Fibroblast of lung (primary cell): ENCODE measurements around the gene ERBB3. TPM values are rescaled to one million over a fixed set of nuclear protein-coding genes. Genes with fewer than 3 reads are reported as not detected.

Source experiments
- DNase-seq, 2 donors: peaks; one replicate each; pipeline versions ENCODE4 v3.0.0 to v3.0.0-alpha.2; 2010; ENCODE audit warnings: low read depth in 2 of 2
- H2AFZ ChIP-seq: 2 replicates; pipeline ENCODE4 v1.5.1; 2012; ENCODE audit warnings: low read length, control low read depth, inconsistent platforms
- H3K27ac ChIP-seq: 2 replicates; pipeline ENCODE4 v1.5.1; 2011; ENCODE audit warnings: low read length, control low read depth; ENCODE audit not compliant: insufficient read depth
- H3K27me3 ChIP-seq: 2 replicates; pipeline ENCODE4 v1.5.1; 2011; ENCODE audit warnings: mild to moderate bottlenecking, low read length; ENCODE audit not compliant: control insufficient read depth, insufficient read depth
- H3K36me3 ChIP-seq: 2 replicates; pipeline ENCODE4 v1.5.1; 2011; ENCODE audit warnings: low read length; ENCODE audit not compliant: control insufficient read depth, insufficient read depth
- H3K4me1 ChIP-seq: 2 replicates; pipeline ENCODE4 v1.5.1; 2011; ENCODE audit warnings: low read length; ENCODE audit not compliant: control insufficient read depth, insufficient read depth; ENCODE audit errors: extremely low read depth
- H3K4me2 ChIP-seq: 2 replicates; pipeline ENCODE4 v1.5.1; 2011; ENCODE audit warnings: low read length, control low read depth; ENCODE audit not compliant: insufficient read depth; ENCODE audit errors: extremely low read depth
- H3K4me3 ChIP-seq, 4 experiments: fragments of 200-600 bp in 1 of 4; sonication (generic) in 1 of 4; replicated peaks in 1 of 4; 2 replicates each; pipeline ENCODE4 v1.5.1; 2011 to 2016; ENCODE audit warnings: low read length in 4 of 4, low read depth in 3 of 4, mild to moderate bottlenecking in 3 of 4, control low read depth in 2 of 4, inconsistent platforms in 1 of 4, mixed read lengths in 1 of 4; ENCODE audit not compliant: insufficient read depth in 1 of 4; ENCODE audit errors: control extremely low read depth in 1 of 4
- H3K79me2 ChIP-seq: 2 replicates; pipeline ENCODE4 v1.5.1; 2012; ENCODE audit warnings: mild to moderate bottlenecking, low read length, inconsistent platforms; ENCODE audit not compliant: control insufficient read depth, insufficient read depth
- H3K9ac ChIP-seq: 2 replicates; pipeline ENCODE4 v1.5.1; 2011; ENCODE audit warnings: mild to moderate bottlenecking, low read length, control low read depth; ENCODE audit not compliant: insufficient read depth
- H3K9me3 ChIP-seq: 2 replicates; pipeline ENCODE4 v1.5.1; 2012; ENCODE audit warnings: low read depth, low read length; ENCODE audit not compliant: control insufficient read depth, insufficient read depth
- H4K20me1 ChIP-seq: 2 replicates; pipeline ENCODE4 v1.5.1; 2011; ENCODE audit warnings: low read length; ENCODE audit not compliant: control insufficient read depth, insufficient read depth; ENCODE audit errors: extremely low read depth
- EZH2 ChIP-seq: IDR thresholded peaks from 2 replicates; pipeline ENCODE4 v1.5.1; 2012; ENCODE audit warnings: low read length, control low read depth, mild to moderate bottlenecking; ENCODE audit errors: missing control alignments
- polyA plus RNA-seq, 2 donors: library from polyadenylated mRNA; depleted of rRNA in 1 of 2; stranded (reverse) in 1 of 2; unstranded in 1 of 2; fragments of >200 nt; gene quantifications; 2 replicates each; pipeline ENCODE4 v1.2.1, GENCODE V29; 2011 to 2012; ENCODE audit warnings: missing spikeins in 1 of 2
- total RNA-seq: library from RNA; depleted of rRNA; stranded (reverse); fragments of >200 nt; gene quantifications from 2 replicates; pipeline ENCODE4 v1.2.1, GENCODE V29; 2014
- TF ChIP-seq, protein P1 (sequence below), 2 donors: IDR thresholded peaks in 1 of 2; conservative IDR thresholded peaks in 1 of 2; 1 replicate in 1 of 2; 2 replicates in 1 of 2; pipeline ENCODE4 v1.5.1; 2011 to 2012; ENCODE audit warnings: low read length in 2 of 2, control low read depth in 1 of 2, inconsistent platforms in 1 of 2, low read depth in 1 of 2, mild to moderate bottlenecking in 1 of 2

ERBB3 gene
- total and polyA plus RNA-seq, 2 donors (not counting 1 experiment from before 2014, with no cell fraction given), result 0.66 to 0.92 TPM

DNA sequence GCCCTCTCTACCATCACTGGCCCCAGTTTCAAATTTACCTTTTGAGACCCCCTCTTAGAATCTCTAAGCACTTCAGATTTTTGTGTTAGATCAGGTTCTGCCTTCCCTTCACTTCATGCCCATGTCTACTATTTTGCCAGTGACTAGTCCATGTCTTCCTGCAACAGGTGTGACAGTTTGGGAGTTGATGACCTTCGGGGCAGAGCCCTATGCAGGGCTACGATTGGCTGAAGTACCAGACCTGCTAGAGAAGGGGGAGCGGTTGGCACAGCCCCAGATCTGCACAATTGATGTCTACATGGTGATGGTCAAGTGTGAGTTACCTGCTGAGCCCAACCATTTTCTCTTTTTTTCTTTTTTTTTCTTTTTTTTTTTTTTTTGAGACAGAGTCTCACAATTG is 18.6 kb downstream of the ERBB3 start:
- H4K20me1 ChIP-seq, result no peaks in the 10 kb centered on the region
- no peak overlapping the region for H2AFZ ChIP-seq
- no peak overlapping the region for H3K27ac ChIP-seq
- H3K4me3 ChIP-seq, result no peak overlapping the region
- no peaks in the 10 kb centered on the region for H3K79me2 ChIP-seq
- no peak overlapping the region for H3K9ac ChIP-seq
- peaks cover 27% of the 10 kb centered on the region for H3K27me3 ChIP-seq
- no peaks in the 10 kb centered on the region for H3K4me1 ChIP-seq
- TF ChIP-seq EZH2, result no peak
- TF ChIP-seq, protein P1, sequence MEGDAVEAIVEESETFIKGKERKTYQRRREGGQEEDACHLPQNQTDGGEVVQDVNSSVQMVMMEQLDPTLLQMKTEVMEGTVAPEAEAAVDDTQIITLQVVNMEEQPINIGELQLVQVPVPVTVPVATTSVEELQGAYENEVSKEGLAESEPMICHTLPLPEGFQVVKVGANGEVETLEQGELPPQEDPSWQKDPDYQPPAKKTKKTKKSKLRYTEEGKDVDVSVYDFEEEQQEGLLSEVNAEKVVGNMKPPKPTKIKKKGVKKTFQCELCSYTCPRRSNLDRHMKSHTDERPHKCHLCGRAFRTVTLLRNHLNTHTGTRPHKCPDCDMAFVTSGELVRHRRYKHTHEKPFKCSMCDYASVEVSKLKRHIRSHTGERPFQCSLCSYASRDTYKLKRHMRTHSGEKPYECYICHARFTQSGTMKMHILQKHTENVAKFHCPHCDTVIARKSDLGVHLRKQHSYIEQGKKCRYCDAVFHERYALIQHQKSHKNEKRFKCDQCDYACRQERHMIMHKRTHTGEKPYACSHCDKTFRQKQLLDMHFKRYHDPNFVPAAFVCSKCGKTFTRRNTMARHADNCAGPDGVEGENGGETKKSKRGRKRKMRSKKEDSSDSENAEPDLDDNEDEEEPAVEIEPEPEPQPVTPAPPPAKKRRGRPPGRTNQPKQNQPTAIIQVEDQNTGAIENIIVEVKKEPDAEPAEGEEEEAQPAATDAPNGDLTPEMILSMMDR (conservative IDR thresholded peaks at IDR 0.05 in 1 of 2, IDR thresholded peaks at IDR 0.05 in 1 of 2; ENCODE audit: low read depth in 1 of 2, low read length in 2 of 2), result no peak
- no peaks in the 10 kb centered on the region for H3K9me3 ChIP-seq
- H3K36me3 ChIP-seq, result no peaks in the 10 kb centered on the region
- H3K4me2 ChIP-seq, result no peak overlapping the region
- no peak for DNase-seq

GRCh38 chr12:56099787-56100186 is 19.8 kb downstream of the ERBB3 start:
- no peaks in the 10 kb centered on the region for H3K4me1 ChIP-seq
- H2AFZ ChIP-seq, result no peak overlapping the region
- no peak overlapping the region for H3K4me3 ChIP-seq
- H3K9me3 ChIP-seq, result no peaks in the 10 kb centered on the region
- DNase-seq, result no peak
- H3K79me2 ChIP-seq, result peaks cover 4% of the 10 kb centered on the region
- no peaks in the 10 kb centered on the region for H4K20me1 ChIP-seq
- no peaks in the 10 kb centered on the region for H3K36me3 ChIP-seq
- H3K9ac ChIP-seq, result no peak overlapping the region
- no peak for TF ChIP-seq EZH2
- TF ChIP-seq, protein P1 (conservative IDR thresholded peaks at IDR 0.05 in 1 of 2, IDR thresholded peaks at IDR 0.05 in 1 of 2; ENCODE audit: low read depth in 1 of 2, low read length in 2 of 2), result no peak
- no peak overlapping the region for H3K4me2 ChIP-seq
- peaks cover 22% of the 10 kb centered on the region for H3K27me3 ChIP-seq
- H3K27ac ChIP-seq, result no peak overlapping the region

DNA sequence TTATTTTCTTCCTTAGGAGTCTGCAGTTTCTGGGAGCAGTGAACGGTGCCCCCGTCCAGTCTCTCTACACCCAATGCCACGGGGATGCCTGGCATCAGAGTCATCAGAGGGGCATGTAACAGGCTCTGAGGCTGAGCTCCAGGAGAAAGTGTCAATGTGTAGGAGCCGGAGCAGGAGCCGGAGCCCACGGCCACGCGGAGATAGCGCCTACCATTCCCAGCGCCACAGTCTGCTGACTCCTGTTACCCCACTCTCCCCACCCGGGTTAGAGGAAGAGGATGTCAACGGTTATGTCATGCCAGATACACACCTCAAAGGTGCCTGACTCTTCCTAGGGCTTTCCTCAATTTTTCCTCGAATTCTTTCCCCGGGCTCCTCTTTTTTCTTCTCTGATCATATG is 21.1 kb downstream of the ERBB3 start:
- Histone ChIP-seq H3K27me3 (peaks cover 18% of the 10 kb centered on the region), H3K4me2 (no peak overlapping the region), H3K27ac (no peak overlapping the region), H3K4me1 (peaks cover 4% of the 10 kb centered on the region), H3K9me3 (no peaks in the 10 kb centered on the region), H2AFZ (no peak overlapping the region), H3K4me3 (no peak overlapping the region), H4K20me1 (no peaks in the 10 kb centered on the region), H3K9ac (no peak overlapping the region), H3K36me3 (no peaks in the 10 kb centered on the region), H3K79me2 (peaks cover 17% of the 10 kb centered on the region)
- TF ChIP-seq, protein P1 (conservative IDR thresholded peaks at IDR 0.05 in 1 of 2, IDR thresholded peaks at IDR 0.05 in 1 of 2; ENCODE audit: low read depth in 1 of 2, low read length in 2 of 2), result no peak
- DNase-seq, result no peak
